GM19324 (cell line): ENCODE results near the gene TRAPPC14.
A peak's percentile ranks its signal among the peaks of the same experiment; 100 is the strongest.
"Not testable (repeated sequence)": the region's sequence is repeated elsewhere in the genome, so short reads cannot be mapped to it uniquely, and the experiment has no call there.

ENCODE experiments used
- ATAC-seq: cut with Tn5 transposase; IDR thresholded peaks from one replicate; pipeline ENCODE4 v1.9.1; 2021; ENCODE audit warnings: mild to moderate bottlenecking, moderate library complexity; ENCODE audit not compliant: unreplicated experiment, low FRiP score

TRAPPC14 gene

DNA sequence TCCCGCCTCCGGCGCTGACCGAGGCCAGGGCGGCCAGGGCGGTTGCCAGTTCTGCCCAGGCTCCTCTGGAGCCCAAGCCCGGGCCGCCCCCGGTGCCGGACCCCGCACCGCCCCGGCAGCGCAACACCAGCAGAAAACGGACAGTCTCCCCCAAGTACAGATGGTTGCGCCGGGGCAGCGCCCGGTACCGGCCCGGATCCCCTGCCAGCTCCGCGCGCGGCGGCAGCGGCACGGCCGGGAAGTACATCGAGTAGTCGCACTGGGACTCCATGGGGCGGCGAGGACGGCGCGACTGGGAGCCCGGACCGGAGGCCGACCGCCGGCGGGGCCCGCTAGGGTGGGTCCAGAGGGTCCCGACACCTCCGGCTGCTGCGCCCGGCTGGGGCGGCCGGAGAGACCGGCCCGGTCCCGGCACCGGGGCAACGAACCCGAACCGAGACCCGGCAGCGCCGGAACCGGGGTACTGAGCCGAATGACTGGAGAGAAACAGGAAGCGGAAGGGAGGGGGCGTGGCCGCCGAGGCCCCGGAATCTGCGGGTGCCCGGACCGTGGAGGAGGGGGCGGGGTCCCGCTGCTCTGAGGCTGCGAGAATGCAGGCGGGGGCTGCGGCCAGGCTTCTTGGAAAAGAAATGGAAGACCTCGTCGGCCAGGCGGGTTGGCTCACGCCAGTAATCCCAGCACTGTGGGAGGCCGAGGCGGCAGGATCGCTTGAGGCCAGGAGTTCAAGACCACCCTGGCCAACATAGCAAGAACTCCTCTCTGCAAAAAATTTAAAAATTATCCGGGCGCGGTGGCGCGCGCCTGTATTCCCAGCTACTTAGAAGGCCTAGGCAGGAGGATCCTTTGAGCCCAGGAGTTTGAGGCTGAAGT, at the start of gene TRAPPC14:
TSS of gene TRAPPC14 (minus strand) at position 495 of the 870 bp plus-strand sequence. CDS start at position 271, 224 bp downstream.
- ATAC-seq: peak; percentile 78

DNA sequence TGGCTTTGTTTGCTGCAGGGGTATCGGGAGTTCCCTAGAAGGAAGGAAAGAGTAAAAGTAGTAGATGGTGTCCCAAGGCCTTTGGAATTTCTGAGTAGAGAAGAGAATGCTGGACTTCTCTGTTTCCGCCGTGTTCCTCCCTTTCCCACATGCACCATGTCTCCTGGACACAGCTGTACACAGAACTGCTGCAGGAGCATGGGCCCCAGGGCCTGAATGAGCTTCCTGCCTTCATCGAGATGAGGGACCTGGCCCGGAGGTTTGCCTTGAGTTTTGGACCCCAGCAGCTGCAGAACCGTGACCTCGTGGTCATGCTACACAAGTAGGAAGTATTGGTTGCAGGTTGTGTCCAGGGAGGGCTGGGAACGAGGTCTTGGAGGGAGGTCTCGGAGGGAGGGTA, 45.9 kb upstream of the TRAPPC14 start:
- no peak for ATAC-seq

DNA sequence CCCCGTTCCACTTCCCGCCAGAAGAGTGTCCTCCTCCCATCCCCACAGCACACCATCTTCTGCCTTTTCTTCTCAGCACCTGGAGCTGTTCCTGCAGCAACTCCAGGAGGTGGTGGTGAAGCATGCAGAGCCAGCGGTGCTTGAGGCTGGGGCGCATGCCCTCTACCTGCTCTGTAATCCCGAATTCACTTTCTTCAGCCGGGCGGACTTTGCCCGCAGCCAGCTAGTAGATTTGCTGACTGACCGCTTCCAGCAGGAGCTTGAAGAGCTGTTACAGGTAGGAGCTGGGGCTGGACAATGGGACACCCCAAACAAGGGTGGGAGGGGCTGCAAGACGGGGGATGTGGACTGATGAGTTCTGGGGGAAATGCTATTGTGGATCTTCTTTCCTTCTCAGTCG, 42.2 kb upstream of the TRAPPC14 start:
- no peak for ATAC-seq

DNA sequence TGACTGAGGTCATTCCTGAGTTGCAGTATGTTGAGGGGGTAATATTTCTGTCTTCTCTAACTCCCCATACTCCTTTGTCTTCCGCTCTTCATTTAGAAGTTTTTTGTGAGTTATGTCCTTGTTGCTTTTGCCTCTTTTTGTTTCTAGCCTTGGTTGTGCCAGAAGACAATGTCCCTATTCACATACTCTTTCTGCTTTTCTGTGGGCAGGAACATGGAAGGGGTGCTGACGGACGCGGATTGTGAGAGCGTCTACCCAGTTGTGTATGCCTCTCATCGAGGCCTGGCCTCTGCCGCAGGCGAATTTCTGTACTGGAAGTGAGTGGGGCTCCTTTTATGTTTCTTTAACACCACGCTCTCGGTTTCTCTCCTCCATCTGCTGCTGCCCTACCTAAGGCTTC, 39.7 kb upstream of the TRAPPC14 start:
- no peak for ATAC-seq

GRCh38 chr7:100195901-100196322, 37.4 kb upstream of the TRAPPC14 start:
- ATAC-seq: peak; percentile 34

GRCh38 chr7:100195222-100195621, 36.7 kb upstream of the TRAPPC14 start:
- no peak for ATAC-seq

- ATAC-seq: no peak
These were observed 34.4 kb upstream of the TRAPPC14 start for GRCh38 chr7:100192969-100193368.

DNA sequence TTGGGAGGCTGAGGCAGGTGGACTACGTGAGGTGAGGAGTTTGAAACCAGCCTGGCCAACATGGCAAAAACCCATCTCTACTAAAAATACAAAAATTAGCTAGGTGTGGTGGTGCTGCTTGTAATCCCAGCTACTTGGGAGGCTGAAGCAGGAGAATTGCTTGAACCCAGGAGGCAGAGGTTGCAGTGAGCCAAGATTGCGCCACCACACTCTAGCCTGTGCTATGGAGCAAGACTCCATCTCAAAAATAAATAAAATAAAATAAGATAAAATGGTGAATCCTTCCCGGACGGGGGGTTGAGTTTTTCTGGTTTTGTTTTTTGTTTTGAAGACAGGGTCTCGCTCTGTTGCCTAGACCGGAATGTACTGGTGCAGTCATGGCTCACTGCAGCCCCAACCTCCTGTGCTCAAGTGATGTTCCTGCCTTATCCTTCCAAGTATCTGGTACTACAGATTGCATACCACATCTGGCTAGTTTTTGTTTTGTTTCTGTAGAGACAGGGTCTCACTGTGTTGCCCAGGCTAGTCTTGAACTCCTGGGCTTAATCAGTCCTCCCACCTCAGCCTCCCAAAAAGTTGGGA, 33.8 kb upstream of the TRAPPC14 start:
- not testable (repeated sequence) for ATAC-seq

GRCh38 chr7:100191775-100192174, 33.3 kb upstream of the TRAPPC14 start:
- no peak for ATAC-seq

DNA sequence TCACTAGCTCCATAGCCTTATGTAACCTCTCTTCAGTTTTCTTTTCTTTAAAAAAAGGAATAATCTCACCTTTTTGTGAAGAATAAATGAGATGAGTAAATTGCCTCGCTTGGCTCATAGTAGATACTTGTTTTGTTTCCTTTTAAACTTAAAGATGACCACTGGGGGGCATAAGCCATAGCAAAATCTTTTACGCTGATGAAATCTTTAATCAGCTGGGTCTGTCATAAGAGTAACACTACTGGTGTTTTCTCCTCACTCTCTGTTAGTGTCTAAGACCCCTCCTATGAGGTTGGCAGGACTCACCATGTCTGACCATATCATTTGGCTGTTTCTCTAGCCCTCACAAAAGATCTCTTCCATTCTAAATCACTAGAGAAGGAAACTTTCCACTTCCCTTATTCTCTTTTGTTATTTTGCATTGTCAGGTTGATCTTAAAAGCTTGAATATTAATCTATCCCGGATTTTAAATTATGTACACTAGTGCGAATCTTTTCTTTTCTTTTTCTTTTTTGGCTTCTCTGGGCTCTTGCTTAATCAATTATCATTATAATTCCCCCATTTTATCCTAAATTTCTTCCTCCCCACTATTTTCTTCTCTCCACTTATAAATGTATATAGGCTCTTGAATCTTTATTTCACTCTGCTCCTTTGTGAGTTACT, 31.7 kb upstream of the TRAPPC14 start:
- no peak for ATAC-seq

DNA sequence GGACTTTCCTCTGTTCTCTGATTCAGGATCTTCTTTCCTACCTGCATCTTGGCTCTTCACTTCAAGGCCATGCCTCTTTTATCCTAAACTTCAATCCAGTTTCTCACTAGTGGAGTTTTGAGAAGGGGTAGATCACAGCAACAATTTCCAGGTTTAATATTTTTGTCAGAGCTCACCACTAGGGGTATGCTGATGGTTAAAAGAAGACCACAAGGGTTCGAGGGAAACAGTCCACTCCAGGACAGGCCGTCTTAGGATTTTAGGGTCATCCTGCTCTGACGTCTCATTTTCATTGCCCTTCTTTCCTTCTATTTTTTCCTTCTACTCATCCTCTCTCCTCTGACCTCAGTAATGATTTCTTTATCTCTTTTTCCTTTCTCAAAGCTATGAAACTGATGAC, 30.5 kb upstream of the TRAPPC14 start:
- no peak for ATAC-seq

GRCh38 chr7:100185726-100186125, 27.2 kb upstream of the TRAPPC14 start:
- no peak for ATAC-seq

GRCh38 chr7:100183090-100183489, 24.6 kb upstream of the TRAPPC14 start:
- ATAC-seq: not testable (repeated sequence)

DNA sequence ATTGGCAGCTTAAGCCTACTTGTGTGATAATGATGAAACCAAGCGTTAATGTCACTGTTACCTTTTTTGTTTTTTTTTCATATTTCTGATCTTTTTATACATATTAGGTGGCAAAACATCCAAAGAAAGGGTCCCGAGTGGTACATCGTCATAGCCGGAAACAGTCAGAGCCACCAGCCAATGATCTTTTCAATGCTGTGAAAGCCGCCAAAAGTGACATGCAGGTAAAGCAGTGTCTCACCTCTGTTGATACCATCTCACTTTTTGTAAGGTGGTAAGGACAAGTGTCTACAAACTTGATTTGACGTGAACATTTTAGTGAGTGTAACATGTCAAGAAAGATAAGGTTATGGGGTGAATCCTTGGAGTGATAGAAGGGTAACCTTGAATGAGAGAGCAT, 24.1 kb upstream of the TRAPPC14 start:
- ATAC-seq: not testable (repeated sequence)

DNA sequence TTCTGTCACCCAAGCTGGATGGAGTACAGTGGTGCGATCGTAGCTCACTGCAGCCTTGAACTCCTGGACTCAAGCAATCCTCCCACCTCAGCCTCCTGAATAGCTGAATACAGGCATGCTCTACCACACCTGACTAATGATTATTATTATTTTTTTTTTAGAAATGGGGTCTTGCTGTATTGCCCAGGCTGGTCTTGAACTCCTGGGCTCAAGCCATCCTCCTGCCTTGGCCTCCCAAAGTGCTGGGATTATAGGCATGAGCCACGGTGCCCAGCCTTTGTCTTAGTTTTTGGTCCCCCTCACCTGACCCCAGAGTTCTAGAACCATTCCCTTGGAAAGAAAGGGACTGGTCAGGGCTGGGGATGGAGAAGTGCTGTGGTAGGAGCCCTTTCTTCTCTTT, 21.6 kb upstream of the TRAPPC14 start:
- not testable (repeated sequence) for ATAC-seq

DNA sequence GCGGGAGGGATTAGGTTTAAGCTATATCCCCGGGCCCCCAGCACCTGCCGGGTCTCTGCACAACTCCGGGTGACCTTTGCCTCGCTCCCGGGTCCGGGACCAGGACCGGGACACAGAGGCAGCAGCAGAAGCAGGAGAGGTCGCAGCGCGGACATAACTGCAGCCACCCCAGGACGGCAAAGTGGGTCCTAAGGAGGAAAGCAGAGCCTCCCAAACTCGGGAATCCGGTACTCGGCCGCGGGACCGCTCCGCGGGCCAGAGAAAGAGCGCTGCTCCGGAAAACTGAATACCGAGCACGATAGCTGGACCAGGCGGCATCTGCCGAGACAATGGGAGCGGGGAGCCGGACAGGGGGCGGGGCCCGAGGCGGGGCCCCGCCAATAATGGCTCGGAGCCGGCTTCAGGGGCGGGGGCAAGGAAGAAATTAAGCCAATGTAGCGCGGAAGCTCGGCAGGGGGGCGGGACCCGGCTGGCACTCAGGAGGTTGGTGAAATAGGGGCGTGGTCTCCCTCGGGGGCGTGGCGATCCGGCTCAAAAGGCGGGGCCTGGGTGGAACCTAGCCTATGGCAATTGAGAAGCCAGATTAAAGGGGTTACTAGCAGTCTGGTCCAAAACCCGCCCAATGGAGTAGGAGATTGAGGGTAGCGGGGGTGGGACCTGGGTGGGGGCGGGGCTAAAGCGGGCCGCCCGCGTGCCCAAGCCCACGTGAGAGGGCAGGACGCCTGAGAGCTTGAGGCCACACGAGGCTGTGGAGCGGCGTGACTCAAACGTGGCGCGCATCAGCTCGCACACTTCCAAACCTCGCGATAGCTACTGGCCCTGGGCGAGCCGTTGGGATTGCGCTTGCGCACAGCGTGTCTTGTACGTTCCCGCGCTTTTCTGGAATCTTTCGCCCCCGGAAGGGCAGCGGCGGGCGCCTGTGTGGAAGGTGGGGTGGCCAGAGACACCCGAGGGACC, 18.8 kb upstream of the TRAPPC14 start, which contains the start of the genes GPC2 and STAG3:
TSS of gene GPC2 (minus strand) at position 337 of the 957 bp plus-strand sequence. CDS start at position 155, 182 bp downstream.
TSS of gene STAG3 (plus strand) at position 874 of the 957 bp plus-strand sequence. CDS start 2,639 bp downstream, outside the sequence.
- peak; percentile 86 for ATAC-seq

DNA sequence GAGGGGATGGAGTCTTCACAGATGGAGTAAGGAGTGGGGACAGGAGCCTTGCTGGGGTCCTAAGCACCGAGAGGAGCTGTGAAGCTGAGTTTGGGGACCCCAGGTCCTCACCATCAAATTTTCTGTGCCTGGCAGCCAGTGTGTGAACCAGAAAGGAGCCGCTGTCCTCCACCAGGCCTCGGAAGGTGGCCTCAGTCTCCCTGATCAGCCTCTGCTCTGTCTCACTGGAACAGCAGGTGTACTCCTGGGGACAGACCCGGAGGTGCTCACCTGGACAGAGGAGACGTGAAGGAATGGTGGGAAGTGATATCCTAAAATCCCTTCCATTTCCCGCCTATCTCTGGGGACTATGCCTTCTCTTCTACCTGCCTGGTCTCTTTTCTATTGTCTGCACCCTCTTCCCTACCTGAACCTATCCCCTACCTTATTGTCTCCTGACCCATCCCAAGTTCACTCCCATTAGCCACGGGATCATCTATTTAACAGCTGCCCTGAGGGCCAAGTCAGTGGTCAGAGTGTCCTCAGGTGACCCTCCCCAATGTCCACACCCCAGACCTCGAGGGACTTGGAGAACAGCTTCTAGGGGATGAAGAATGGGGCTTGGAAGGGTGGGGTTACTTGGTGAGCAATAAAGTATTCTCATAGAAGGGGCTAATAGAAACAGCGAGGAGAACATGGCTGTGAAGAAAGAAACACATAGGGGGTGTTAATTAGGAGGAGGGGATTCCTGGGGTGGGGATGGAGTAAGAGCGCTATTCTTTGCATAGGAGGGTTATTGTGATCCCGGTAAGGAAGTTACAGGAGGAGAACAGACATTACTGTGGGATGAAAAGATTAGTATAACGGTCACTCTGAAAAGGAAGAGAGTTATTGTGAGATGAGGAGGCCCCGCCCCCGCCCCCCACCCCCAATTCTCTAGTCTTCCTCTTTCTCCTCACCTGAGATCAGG, 17.8 kb upstream of the TRAPPC14 start:
- ATAC-seq: no peak

GRCh38 chr7:100175296-100175935, 16.9 kb upstream of the TRAPPC14 start:
- ATAC-seq: no peak
